ENCODE measurements around the gene ARHGEF4. TPM values are rescaled to one million over a fixed set of nuclear protein-coding genes. Genes with fewer than 3 reads are reported as not detected.
A peak's percentile ranks its signal among the peaks of the same experiment; 100 is the strongest.

The ARHGEF4 gene
- total and polyA plus RNA-seq, 5 donors from 2014 or later: 0.22 to 1.7 (median 0.48) TPM; not detected in 1

- Mint-ChIP-seq H3K4me3 (no peak overlapping the region), H3K27ac (no peak overlapping the region), H3K9me3 (peaks cover 0 to 6% (median 0%) of the 10 kb centered on the region in 7 donors)
Observed at GRCh38 chr2:130851624-130852382, 15.1 kb downstream of the ARHGEF4 start.

GRCh38 chr2:130852521-130853115 is 15.9 kb downstream of the ARHGEF4 start:
- no peaks in the 10 kb centered on the region for H3K36me3 ChIP-seq (ENCODE audit: control insufficient read depth, insufficient read depth, low read length)
- H3K27me3 Mint-ChIP-seq: peaks cover 9% of the 10 kb centered on the region
- no peak overlapping the region for H3K27ac Mint-ChIP-seq
- DNase-seq (no peak), ATAC-seq (ENCODE audit: low read depth in 2 of 2) (no peak)
- no peak overlapping the region for H3K4me3 Mint-ChIP-seq
- H3K27me3 ChIP-seq (ENCODE audit: control insufficient read depth, insufficient read depth, low read length): no peaks in the 10 kb centered on the region
- peaks cover 0 to 6% (median 0%) of the 10 kb centered on the region in 7 donors for H3K9me3 Mint-ChIP-seq
- H3K4me1 ChIP-seq (ENCODE audit: control insufficient read depth, insufficient read depth, low read length, poor library complexity, severe bottlenecking): no peaks in the 10 kb centered on the region
- H3K27ac ChIP-seq (ENCODE audit: insufficient read depth, low read length, poor library complexity, severe bottlenecking): no peak overlapping the region
- no peak overlapping the region for H3K4me3 ChIP-seq (ENCODE audit: low read depth, low read length)
- no peaks in the 10 kb centered on the region for H3K36me3 Mint-ChIP-seq
- no peaks in the 10 kb centered on the region for H3K9me3 ChIP-seq (ENCODE audit: control insufficient read depth in 2 of 2, low read length in 2 of 2)
- H3K4me1 Mint-ChIP-seq: no peaks in the 10 kb centered on the region

More at GRCh38 chr2:130851624-130852382, 15.1 kb downstream of the ARHGEF4 start:
- Histone ChIP-seq H3K27me3 (ENCODE audit: control insufficient read depth, insufficient read depth, low read length) (no peaks in the 10 kb centered on the region), H3K4me3 (ENCODE audit: low read depth, low read length) (no peak overlapping the region), H3K9me3 (ENCODE audit: control insufficient read depth in 2 of 2, low read length in 2 of 2) (no peaks in the 10 kb centered on the region), H3K36me3 (ENCODE audit: control insufficient read depth, insufficient read depth, low read length) (no peaks in the 10 kb centered on the region), H3K27ac (ENCODE audit: insufficient read depth, low read length, poor library complexity, severe bottlenecking) (no peak overlapping the region), H3K4me1 (ENCODE audit: control insufficient read depth, insufficient read depth, low read length, poor library complexity, severe bottlenecking) (no peaks in the 10 kb centered on the region)
- Mint-ChIP-seq H3K27me3 (peaks cover 9% of the 10 kb centered on the region), H3K36me3 (no peaks in the 10 kb centered on the region), H3K4me1 (no peaks in the 10 kb centered on the region)
- ATAC-seq (ENCODE audit: low read depth in 2 of 2): no peak
- no peak for DNase-seq

GRCh38 chr2:130853391-130853790 is 16.7 kb downstream of the ARHGEF4 start:
- H3K4me1 Mint-ChIP-seq: no peaks in the 10 kb centered on the region
- no peaks in the 10 kb centered on the region for H3K27me3 ChIP-seq (ENCODE audit: control insufficient read depth, insufficient read depth, low read length)
- ATAC-seq (ENCODE audit: low read depth in 2 of 2): no peak
- no peaks in the 10 kb centered on the region for H3K36me3 Mint-ChIP-seq
- no peaks in the 10 kb centered on the region for H3K36me3 ChIP-seq (ENCODE audit: control insufficient read depth, insufficient read depth, low read length)
- no peak overlapping the region for H3K27ac ChIP-seq (ENCODE audit: insufficient read depth, low read length, poor library complexity, severe bottlenecking)
- no peaks in the 10 kb centered on the region for H3K4me1 ChIP-seq (ENCODE audit: control insufficient read depth, insufficient read depth, low read length, poor library complexity, severe bottlenecking)
- H3K4me3 Mint-ChIP-seq: no peak overlapping the region
- H3K9me3 Mint-ChIP-seq: peaks cover 0 to 6% (median 0%) of the 10 kb centered on the region in 7 donors
- no peak for DNase-seq
- H3K27me3 Mint-ChIP-seq: peaks cover 9% of the 10 kb centered on the region
- no peak overlapping the region for H3K27ac Mint-ChIP-seq
- no peaks in the 10 kb centered on the region for H3K9me3 ChIP-seq (ENCODE audit: control insufficient read depth in 2 of 2, low read length in 2 of 2)
- no peak overlapping the region for H3K4me3 ChIP-seq (ENCODE audit: low read depth, low read length)

- Histone ChIP-seq H3K27me3 (ENCODE audit: control insufficient read depth, insufficient read depth, low read length) (no peaks in the 10 kb centered on the region), H3K9me3 (ENCODE audit: control insufficient read depth in 2 of 2, low read length in 2 of 2) (no peaks in the 10 kb centered on the region), H3K36me3 (ENCODE audit: control insufficient read depth, insufficient read depth, low read length) (no peaks in the 10 kb centered on the region), H3K4me1 (ENCODE audit: control insufficient read depth, insufficient read depth, low read length, poor library complexity, severe bottlenecking) (no peaks in the 10 kb centered on the region), H3K4me3 (ENCODE audit: low read depth, low read length) (no peak overlapping the region), H3K27ac (ENCODE audit: insufficient read depth, low read length, poor library complexity, severe bottlenecking) (no peak overlapping the region)
- Mint-ChIP-seq H3K27me3 (peaks cover 9% of the 10 kb centered on the region), H3K9me3 (peaks cover 0 to 6% (median 0%) of the 10 kb centered on the region in 7 donors), H3K36me3 (no peaks in the 10 kb centered on the region), H3K27ac (no peak overlapping the region), H3K4me3 (no peak overlapping the region), H3K4me1 (no peaks in the 10 kb centered on the region)
- ATAC-seq (ENCODE audit: low read depth in 2 of 2) (no peak), DNase-seq (no peak)
Observed at GRCh38 chr2:130854301-130854700, 17.6 kb downstream of the ARHGEF4 start.

GRCh38 chr2:130864830-130865800 is 28.4 kb downstream of the ARHGEF4 start:
- Histone ChIP-seq H3K9me3 (ENCODE audit: control insufficient read depth in 2 of 2, low read length in 2 of 2) (no peaks in the 10 kb centered on the region), H3K36me3 (ENCODE audit: control insufficient read depth, insufficient read depth, low read length) (no peaks in the 10 kb centered on the region), H3K4me3 (ENCODE audit: low read depth, low read length) (no peak overlapping the region), H3K27me3 (ENCODE audit: control insufficient read depth, insufficient read depth, low read length) (no peaks in the 10 kb centered on the region), H3K4me1 (ENCODE audit: control insufficient read depth, insufficient read depth, low read length, poor library complexity, severe bottlenecking) (no peaks in the 10 kb centered on the region), H3K27ac (ENCODE audit: insufficient read depth, low read length, poor library complexity, severe bottlenecking) (no peak overlapping the region)
- Mint-ChIP-seq H3K4me3 (no peak overlapping the region), H3K27me3 (no peaks in the 10 kb centered on the region), H3K27ac (no peak overlapping the region), H3K4me1 (no peaks in the 10 kb centered on the region), H3K9me3 (peaks cover 0 to 2% (median 0%) of the 10 kb centered on the region in 7 donors), H3K36me3 (no peaks in the 10 kb centered on the region)
- no peak for DNase-seq
- no peak for ATAC-seq (ENCODE audit: low read depth in 2 of 2)

- H3K27ac ChIP-seq (ENCODE audit: insufficient read depth, low read length, poor library complexity, severe bottlenecking): no peak overlapping the region
- peak overlapping the region in 1 of 3 donors; percentile 8 for H3K27ac Mint-ChIP-seq
- DNase-seq (no peak), ATAC-seq (ENCODE audit: low read depth in 2 of 2) (no peak)
- no peaks in the 10 kb centered on the region for H3K27me3 Mint-ChIP-seq
- no peaks in the 10 kb centered on the region for H3K36me3 Mint-ChIP-seq
- no peaks in the 10 kb centered on the region for H3K36me3 ChIP-seq (ENCODE audit: control insufficient read depth, insufficient read depth, low read length)
- H3K4me1 ChIP-seq (ENCODE audit: control insufficient read depth, insufficient read depth, low read length, poor library complexity, severe bottlenecking): no peaks in the 10 kb centered on the region
- no peak overlapping the region for H3K4me3 ChIP-seq (ENCODE audit: low read depth, low read length)
- H3K4me3 Mint-ChIP-seq: no peak overlapping the region
- H3K9me3 Mint-ChIP-seq: peaks cover 0 to 2% (median 0%) of the 10 kb centered on the region in 7 donors
- H3K9me3 ChIP-seq (ENCODE audit: control insufficient read depth in 2 of 2, low read length in 2 of 2): no peaks in the 10 kb centered on the region
- H3K27me3 ChIP-seq (ENCODE audit: control insufficient read depth, insufficient read depth, low read length): no peaks in the 10 kb centered on the region
- H3K4me1 Mint-ChIP-seq: no peaks in the 10 kb centered on the region
Observed at GRCh38 chr2:130869441-130870160, 32.9 kb downstream of the ARHGEF4 start.

- peaks cover 0 to 2% (median 0%) of the 10 kb centered on the region in 7 donors for H3K9me3 Mint-ChIP-seq
- no peak overlapping the region for H3K4me3 Mint-ChIP-seq
- no peaks in the 10 kb centered on the region for H3K4me1 Mint-ChIP-seq
- Histone ChIP-seq H3K27me3 (ENCODE audit: control insufficient read depth, insufficient read depth, low read length) (no peaks in the 10 kb centered on the region), H3K4me3 (ENCODE audit: low read depth, low read length) (no peak overlapping the region), H3K27ac (ENCODE audit: insufficient read depth, low read length, poor library complexity, severe bottlenecking) (no peak overlapping the region), H3K36me3 (ENCODE audit: control insufficient read depth, insufficient read depth, low read length) (no peaks in the 10 kb centered on the region), H3K9me3 (ENCODE audit: control insufficient read depth in 2 of 2, low read length in 2 of 2) (no peaks in the 10 kb centered on the region), H3K4me1 (ENCODE audit: control insufficient read depth, insufficient read depth, low read length, poor library complexity, severe bottlenecking) (no peaks in the 10 kb centered on the region)
- DNase-seq (no peak), ATAC-seq (ENCODE audit: low read depth in 2 of 2) (no peak)
- no peaks in the 10 kb centered on the region for H3K27me3 Mint-ChIP-seq
- H3K27ac Mint-ChIP-seq: no peak overlapping the region
- H3K36me3 Mint-ChIP-seq: no peaks in the 10 kb centered on the region
Observed at GRCh38 chr2:130870161-130870485, 33.4 kb downstream of the ARHGEF4 start.
